ENCODE data around the gene CIITA. TPM values are rescaled to one million over a fixed set of nuclear protein-coding genes. Genes with fewer than 3 reads are reported as not detected.

CIITA gene
- total and polyA plus RNA-seq, 10 of the 15 experiments (the other 5 are each of a cell fraction or from before 2014, with no cell fraction given), result 11.5 to 145 (median 49.7) TPM

- Histone ChIP-seq H3K36me3 (ENCODE audit: control insufficient read depth in 2 of 2, insufficient read depth in 2 of 2, low read length in 1 of 2) (peaks cover 20 to 24% of the 10 kb centered on the region in 2 experiments), H3K9me3 (replicated peaks; ENCODE audit: control insufficient read depth, insufficient read depth, low read length) (no peaks in the 10 kb centered on the region), H3K4me2 (ENCODE audit: control insufficient read depth, insufficient read depth) (no peak overlapping the region), H2AFZ (ENCODE audit: control insufficient read depth, low read depth, low read length) (no peak overlapping the region), H3K79me2 (ENCODE audit: control insufficient read depth, insufficient read depth, low read length) (no peaks in the 10 kb centered on the region; the same call in 1 of the 2 replicates), H3K9ac (ENCODE audit: control insufficient read depth, insufficient read depth, low read length) (no peak overlapping the region), H3K4me3 (no peak overlapping the region), H3K27ac (ENCODE audit: control insufficient read depth, insufficient read depth) (no peak overlapping the region), H3K27me3 (replicated peaks in 1 of 2; ENCODE audit: control insufficient read depth in 2 of 2, insufficient read depth in 2 of 2, low read length in 1 of 2) (no peaks in the 10 kb centered on the region), H3K4me1 (ENCODE audit: control insufficient read depth, insufficient read depth, low read length) (peaks cover 4% of the 10 kb centered on the region), H4K20me1 (ENCODE audit: control insufficient read depth, insufficient read depth) (no peaks in the 10 kb centered on the region)
- BruUV-seq (replicated peaks), result TSS peak; percentile 5
- ChIA-PET RAD21 (ENCODE audit: unreplicated experiment) (interaction anchor here (0.6 to 4.7 kb wide), 17 partner anchors 8 to 560 kb away, joined by 3 to 39 read pairs (median 3); partner anchors contain the start of gene SOCS1), CTCF (interaction anchor here (0.6 to 3.5 kb wide), 42 partner anchors 8 to 669 kb away, joined by 3 to 27 read pairs (median 3); partner anchors contain the start of genes PRM2 and SOCS1), SMC1A (ENCODE audit: uncharacterized antibody, unreplicated experiment) (interaction anchor here (0.6 to 2.6 kb wide), 19 partner anchors 9 to 406 kb away, joined by 3 to 12 read pairs (median 5); partner anchors contain the start of gene SOCS1), POLR2A (interaction anchor here (0.5 to 1.0 kb wide), 6 partner anchors 107 to 447 kb away, joined by 3 to 4 read pairs (median 3); partner anchors contain the start of gene SOCS1)
- intact Hi-C loops (cut with micrococcal nuclease; ENCODE audit: unreplicated experiment), result loop anchor here (5.0 kb wide), 1 partner anchor 426 kb away; no protein-coding TSS in a partner anchor
- DNase-seq (ENCODE audit: low read depth, low spot score), result no peak
- no peak for FAIRE-seq
- 64% methylated on average over 3 of the region's 3 CpGs for WGBS (ENCODE audit: insufficient coverage, insufficient replicate concordance, low lambda C conversion rate, missing lambda C conversion rate)
- ATAC-seq, result peak; percentile 68
- in situ Hi-C loops (cut with MboI), result loop anchor here (25.0 kb wide), 1 partner anchor 691 kb away; the partner anchor contains the start of gene SNN
- TF ChIP-seq IRF3 (IDR thresholded peaks at IDR 0.05), result no peak
- TF ChIP-seq IKZF1 (conservative IDR thresholded peaks at IDR 0.05), result peak; percentile 80
- TF ChIP-seq BCLAF1 (IDR thresholded peaks at IDR 0.05), result no peak
- TF ChIP-seq SKIL (IDR thresholded peaks at IDR 0.05; ENCODE audit: low read depth, poor library complexity, severe bottlenecking), result no peak
- TF ChIP-seq WRNIP1 (IDR thresholded peaks at IDR 0.05; ENCODE audit: borderline replicate concordance, low read depth, low read length), result no peak
- TF ChIP-seq EED (IDR thresholded peaks at IDR 0.05; ENCODE audit: low read depth), result peak; percentile 78
- no peak for TF ChIP-seq RAD51 (IDR thresholded peaks at IDR 0.05)
- peak; percentile 81 for TF ChIP-seq SMC3 (IDR thresholded peaks at IDR 0.05; ENCODE audit: borderline replicate concordance, low read length)
- no peak for TF ChIP-seq PRDM15 (CRISPR knock-in tag; IDR thresholded peaks at IDR 0.05)
- no peak for TF ChIP-seq POLR2A (IDR thresholded peaks at IDR 0.05; ENCODE audit: low read depth, low read length)
- TF ChIP-seq LARP7 (IDR thresholded peaks at IDR 0.05), result no peak
Measured at GRCh38 chr16:10971560-10971961, 94.6 kb downstream of the CIITA start.
